AG09309 (cell line): ENCODE measurements around the gene ITGA5.

Experiments used
- DNase-seq: peaks from one replicate; pipeline ENCODE4 v3.0.0-alpha.2; 2010; ENCODE audit warnings: low read depth
- H3K4me3 ChIP-seq: 2 replicates; pipeline ENCODE4 v1.5.1; 2011; ENCODE audit warnings: mild to moderate bottlenecking, low read depth, low read length, moderate library complexity; ENCODE audit not compliant: control insufficient read depth
- TF ChIP-seq, protein P1 (sequence below): IDR thresholded peaks from 2 replicates; pipeline ENCODE4 v1.5.1; 2011; ENCODE audit warnings: mild to moderate bottlenecking, low read depth, low read length, inconsistent platforms; ENCODE audit not compliant: insufficient read depth, control insufficient read depth; ENCODE audit errors: missing control alignments

The ITGA5 gene

DNA sequence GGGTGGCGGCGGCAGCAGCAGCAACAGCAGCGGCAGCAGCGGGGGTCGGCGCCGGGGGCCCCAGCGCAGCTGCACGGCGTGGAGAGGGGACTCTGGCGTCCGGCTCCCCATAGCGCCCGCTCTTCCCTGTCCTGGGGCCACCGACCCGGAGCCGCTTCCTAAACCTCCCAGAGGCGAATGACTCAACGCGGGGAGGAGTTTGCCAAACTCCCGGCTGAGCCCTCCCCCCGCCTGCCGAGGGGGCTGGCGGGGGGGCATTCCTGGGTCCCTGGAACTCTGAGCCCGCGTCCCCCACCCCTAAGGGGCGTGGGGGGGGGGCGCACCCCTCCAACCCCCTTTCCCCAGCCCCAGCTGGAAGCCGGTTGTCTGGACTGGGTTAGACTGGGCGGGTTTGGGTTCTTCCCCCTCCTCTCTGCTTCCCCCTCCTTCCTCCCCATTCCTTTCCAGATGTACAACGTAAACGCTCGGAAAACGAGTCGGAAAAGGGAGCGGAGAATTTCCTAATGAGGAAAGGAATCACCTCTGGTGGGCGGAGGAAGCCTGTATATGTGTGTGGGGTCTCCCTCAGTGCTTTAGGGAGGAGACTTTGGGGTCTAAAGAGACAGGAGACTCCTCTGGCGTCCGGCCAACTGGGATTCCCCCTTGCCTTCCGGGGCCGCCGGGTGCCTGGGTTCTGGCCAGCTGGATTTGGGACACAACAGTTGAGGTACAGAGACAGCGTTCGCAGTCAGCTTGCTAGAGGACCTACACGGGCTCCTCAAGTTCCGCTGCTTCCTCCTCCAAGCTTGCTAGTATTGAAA is at the start of gene ITGA5:
TSS of gene ITGA5 (minus strand) at position 179 of the 800 bp plus-strand sequence. CDS start at position 111, 68 bp downstream.
- peak within 1 kb of the TSS; percentile 97 for H3K4me3 ChIP-seq
- TF ChIP-seq, protein P1, sequence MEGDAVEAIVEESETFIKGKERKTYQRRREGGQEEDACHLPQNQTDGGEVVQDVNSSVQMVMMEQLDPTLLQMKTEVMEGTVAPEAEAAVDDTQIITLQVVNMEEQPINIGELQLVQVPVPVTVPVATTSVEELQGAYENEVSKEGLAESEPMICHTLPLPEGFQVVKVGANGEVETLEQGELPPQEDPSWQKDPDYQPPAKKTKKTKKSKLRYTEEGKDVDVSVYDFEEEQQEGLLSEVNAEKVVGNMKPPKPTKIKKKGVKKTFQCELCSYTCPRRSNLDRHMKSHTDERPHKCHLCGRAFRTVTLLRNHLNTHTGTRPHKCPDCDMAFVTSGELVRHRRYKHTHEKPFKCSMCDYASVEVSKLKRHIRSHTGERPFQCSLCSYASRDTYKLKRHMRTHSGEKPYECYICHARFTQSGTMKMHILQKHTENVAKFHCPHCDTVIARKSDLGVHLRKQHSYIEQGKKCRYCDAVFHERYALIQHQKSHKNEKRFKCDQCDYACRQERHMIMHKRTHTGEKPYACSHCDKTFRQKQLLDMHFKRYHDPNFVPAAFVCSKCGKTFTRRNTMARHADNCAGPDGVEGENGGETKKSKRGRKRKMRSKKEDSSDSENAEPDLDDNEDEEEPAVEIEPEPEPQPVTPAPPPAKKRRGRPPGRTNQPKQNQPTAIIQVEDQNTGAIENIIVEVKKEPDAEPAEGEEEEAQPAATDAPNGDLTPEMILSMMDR: no peak
- DNase-seq: no peak

DNA sequence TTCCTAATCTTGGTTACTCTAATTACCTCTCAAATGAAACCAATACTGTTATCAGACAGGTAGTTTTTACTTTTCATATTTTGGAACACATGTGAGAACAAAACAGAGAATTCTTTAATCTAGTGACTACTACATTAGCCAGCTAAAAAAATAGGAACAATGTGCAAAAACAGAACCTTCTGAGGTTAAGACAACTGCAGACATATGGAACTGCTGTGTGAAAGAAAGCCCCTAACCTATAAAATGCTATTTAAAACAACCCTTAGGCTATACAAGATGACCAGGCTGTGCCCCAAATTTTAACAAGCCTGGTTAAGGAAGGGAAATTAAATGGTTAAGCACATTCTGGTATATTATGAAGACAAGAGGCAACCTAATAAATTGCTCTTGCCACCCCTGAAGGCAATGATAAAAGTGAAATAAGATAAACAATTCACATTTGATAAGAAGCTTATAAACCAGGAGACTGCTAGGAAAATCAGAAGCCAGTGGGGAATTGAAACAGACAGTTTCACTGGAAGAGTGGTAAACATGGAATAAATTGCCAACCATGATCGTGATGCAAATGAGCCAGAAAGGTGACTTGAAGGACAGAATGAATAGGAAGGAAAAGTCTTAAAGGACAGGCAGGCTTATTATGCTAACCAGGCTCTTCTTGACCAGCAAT is 46.9 kb upstream of the ITGA5 start:
- TF ChIP-seq, protein P1: no peak
- no peak for DNase-seq
- H3K4me3 ChIP-seq: no peak overlapping the region

DNA sequence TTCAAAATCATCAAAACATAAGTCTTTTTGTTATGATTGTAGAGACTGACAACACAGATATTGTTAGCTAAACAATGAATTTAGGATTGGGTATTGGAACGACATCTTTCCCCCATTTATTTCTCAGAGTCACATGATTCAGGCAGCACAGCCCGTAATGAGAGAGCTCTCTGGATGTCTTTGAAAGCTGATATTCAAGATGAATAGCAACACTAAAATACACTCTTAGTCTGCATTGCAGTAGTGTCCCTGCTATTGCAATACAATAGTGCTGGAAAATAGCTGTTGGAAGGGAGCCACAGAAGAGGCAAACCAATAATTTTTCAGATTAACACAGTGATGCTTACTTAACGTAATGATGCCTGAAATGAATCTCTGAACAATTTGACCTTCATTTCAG is 44.4 kb upstream of the ITGA5 start:
- no peak for DNase-seq
- TF ChIP-seq, protein P1: no peak

DNA sequence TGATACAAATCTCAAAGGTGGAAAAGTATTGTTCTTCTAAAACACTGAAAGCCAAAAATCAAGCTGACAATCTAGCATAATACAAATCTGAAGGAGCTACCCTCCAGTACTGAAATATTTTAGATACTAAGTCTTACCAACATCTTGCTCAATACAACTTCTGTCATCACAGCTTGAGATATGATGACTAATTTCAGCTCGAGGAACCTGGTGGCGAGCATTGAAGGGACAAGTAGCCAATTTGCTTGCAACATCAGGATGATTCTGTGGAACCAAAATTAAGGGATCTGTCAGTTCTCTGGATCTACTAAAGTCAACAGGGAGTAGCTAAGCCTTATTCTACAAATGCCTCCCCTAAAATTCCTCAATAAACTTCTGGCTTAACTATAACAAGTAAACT is 44.0 kb upstream of the ITGA5 start:
- no peak overlapping the region for H3K4me3 ChIP-seq
- DNase-seq: peak; percentile 75
- TF ChIP-seq, protein P1: no peak

More for the DNA sequence above, 44.4 kb upstream of the ITGA5 start:
- H3K4me3 ChIP-seq: no peak overlapping the region

DNA sequence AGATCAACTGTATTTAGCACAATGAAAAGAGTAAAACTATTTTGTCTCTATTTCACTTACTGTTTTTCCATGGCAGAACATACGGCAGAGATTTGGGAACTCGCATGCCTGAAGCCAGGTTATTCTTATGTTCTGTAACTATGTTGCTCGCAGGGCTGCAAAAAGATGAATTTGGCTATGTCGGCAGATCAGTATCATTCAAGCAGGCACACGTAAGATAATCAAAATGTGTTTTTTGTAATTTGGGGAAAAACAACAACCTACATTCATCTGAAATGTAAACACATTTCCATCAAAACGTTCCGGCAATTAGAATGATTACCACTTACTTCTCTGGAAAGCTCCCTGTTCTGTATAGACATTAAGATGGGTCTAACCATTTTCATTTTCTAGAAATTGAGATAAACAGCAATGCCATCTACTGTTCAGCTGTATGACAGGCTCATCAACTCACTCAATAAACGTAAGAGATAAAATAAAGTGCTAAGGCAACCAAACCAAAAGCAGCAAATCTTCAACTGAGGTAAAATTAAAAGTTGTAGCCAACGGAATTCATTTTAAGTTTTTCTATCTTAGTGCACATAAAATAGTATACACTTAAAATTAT is 41.4 kb upstream of the ITGA5 start:
- H3K4me3 ChIP-seq: no peak overlapping the region
- no peak for DNase-seq
- TF ChIP-seq, protein P1: no peak

DNA sequence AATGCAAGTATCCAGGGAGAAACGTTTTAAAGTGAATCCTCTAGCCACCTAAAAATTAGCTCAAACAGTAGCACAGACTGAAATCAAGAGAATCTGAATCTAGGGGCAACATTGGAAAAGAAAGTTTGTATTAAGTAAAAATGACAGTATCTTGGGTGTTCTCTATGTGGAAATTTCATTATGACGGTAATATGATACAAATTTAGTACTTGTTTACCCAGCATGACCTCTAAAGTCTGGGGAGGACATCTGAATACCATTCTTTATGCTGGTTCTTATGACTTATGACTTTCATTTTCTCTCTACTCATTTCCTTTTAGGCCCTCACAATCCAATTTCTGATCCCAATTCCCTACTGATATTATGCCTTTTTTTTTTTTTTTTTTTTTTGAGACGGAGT is 40.3 kb upstream of the ITGA5 start:
- no peak for DNase-seq
- no peak overlapping the region for H3K4me3 ChIP-seq
- TF ChIP-seq, protein P1: no peak
